Right lobe of liver (tissue), 4 donors: ENCODE measurements around the gene SP7.

Source experiments
- CTCF ChIP-seq, 4 donors: fragments of 200-600 bp in 3 of 4; fragments of 450-650 bp in 1 of 4; IDR thresholded peaks; one replicate each; pipeline versions ENCODE4 v1.5.1 to v1.8.0; 2016 to 2022; ENCODE audit warnings: antibody characterized with exemption in 4 of 4, mild to moderate bottlenecking in 2 of 4
- POLR2A ChIP-seq: fragments of 450-650 bp; IDR thresholded peaks from one replicate; pipeline ENCODE4 v1.6.1; 2017; ENCODE audit warnings: antibody characterized with exemption, mild to moderate bottlenecking
- donor health status: DM: no; HTN: no; CAD: no.
- donor health status: DM: no; HTN: no; CAD: no.
- donor health status: DM: no; HTN: yes; CAD: no.

GRCh38 chr12:53380104-53380793 is 44.1 kb upstream of the SP7 start, which contains the start of gene SP1:
- TF ChIP-seq POLR2A (peak; percentile 62), CTCF (IDR thresholded peaks at IDR 0.05) (no peak)
